Panc1 (cell line): ENCODE results near the gene MEAK7. TPM values are rescaled to one million over a fixed set of nuclear protein-coding genes. Genes with fewer than 3 reads are reported as not detected.

Experiments
- ATAC-seq: fragments of 200-7000 bp; cut with Tn5 transposase; 2 replicates; pipeline ENCODE4 v1.9.1; 2020; ENCODE audit warnings: mild to moderate bottlenecking, moderate library complexity
- BruUV-seq: library from RNA; stranded (reverse); fragments of 400-500 nt; replicated peaks from 2 replicates; lab custom pipeline; 2021; lab: Mats Ljungman, UMichigan
- CTCF ChIA-PET: fragments of 300-600 bp; sonication (Branson Sonifier 250); formaldehyde crosslinking; loops from one replicate; lab custom pipeline; 2022; ENCODE audit warnings: antibody characterized with exemption; lab: Charles Lee
- POLR2A ChIA-PET: fragments of 300-600 bp; sonication (Branson Sonifier 250); formaldehyde crosslinking; loops from one replicate; lab custom pipeline; 2022; ENCODE audit warnings: antibody characterized with exemption; lab: Charles Lee
- DNase-seq: peaks from one replicate; pipeline ENCODE4 v3.0.0-alpha.2; 2010; ENCODE audit warnings: low read depth, low spot score
- H3K27ac ChIP-seq: 2 replicates; pipeline ENCODE4 v1.5.1; 2011; ENCODE audit warnings: mild to moderate bottlenecking, low read length, inconsistent platforms
- H3K27me3 ChIP-seq: fragments of 200-500 bp; sonication (Bioruptor generic); 2 replicates; pipeline ENCODE4 v1.6.0; 2014; ENCODE audit warnings: low read length, inconsistent platforms; ENCODE audit not compliant: control insufficient read depth, insufficient read depth
- H3K36me3 ChIP-seq: fragments of 200-500 bp; sonication (Bioruptor generic); 2 replicates; pipeline ENCODE4 v1.5.1; 2014; ENCODE audit warnings: inconsistent platforms, mild to moderate bottlenecking, low read length, moderate library complexity; ENCODE audit not compliant: control insufficient read depth, insufficient read depth
- H3K4me1 ChIP-seq: 2 replicates; pipeline ENCODE4 v1.5.1; 2011; ENCODE audit warnings: inconsistent platforms, mild to moderate bottlenecking, low read length, moderate library complexity; ENCODE audit not compliant: control insufficient read depth, insufficient read depth
- H3K4me3 ChIP-seq, 2 experiments: 2 replicates each; pipeline ENCODE4 v1.5.1; 2011 to 2012; ENCODE audit warnings: low read depth in 2 of 2, low read length in 2 of 2, mild to moderate bottlenecking in 2 of 2, inconsistent platforms in 1 of 2, moderate library complexity in 1 of 2
- H3K9me3 ChIP-seq: fragments of 200-500 bp; sonication (Bioruptor generic); 2 replicates; pipeline ENCODE4 v1.5.1; 2014; ENCODE audit warnings: low read depth, mild to moderate bottlenecking, inconsistent platforms, low read length, moderate library complexity; ENCODE audit not compliant: control insufficient read depth, insufficient read depth
- CTCF ChIP-seq: fragments of 450-650 bp; IDR thresholded peaks from 2 replicates; pipeline ENCODE4 v1.5.1; 2017; ENCODE audit warnings: mild to moderate bottlenecking
- POLR2AphosphoS5 ChIP-seq: IDR thresholded peaks from 2 replicates; pipeline ENCODE4 v1.6.1; 2012; ENCODE audit warnings: mild to moderate bottlenecking, low read depth, low read length, moderate library complexity
- REST ChIP-seq, 2 experiments: IDR thresholded peaks; 2 replicates each; pipeline ENCODE4 v1.6.1; 2011 to 2012; ENCODE audit warnings: low read depth in 2 of 2, control low read depth in 1 of 2, low read length in 1 of 2, mild to moderate bottlenecking in 1 of 2, moderate library complexity in 1 of 2; ENCODE audit not compliant: insufficient read depth in 1 of 2
- SIN3A ChIP-seq: IDR thresholded peaks from 2 replicates; pipeline ENCODE4 v1.6.1; 2012; ENCODE audit warnings: low read depth, mild to moderate bottlenecking, low read length, moderate library complexity, borderline replicate concordance; ENCODE audit not compliant: insufficient read depth
- TCF7L2 ChIP-seq: IDR thresholded peaks from 2 replicates; pipeline ENCODE4 v1.6.1; 2011; ENCODE audit warnings: mild to moderate bottlenecking, low read depth, low read length, inconsistent platforms
- in situ Hi-C: cut with HindIII; loops from 2 replicates; pipeline ENCODE4 v1.10.0; 2016; ENCODE audit warnings: low sequenced_read_pairs, low pct_unique_long_range_greater_than_20kb
- intact Hi-C: fragments of 100-400 bp; cut with micrococcal nuclease; formaldehyde crosslinking; loops from one replicate; pipeline ENCODE4 v1.10.0; 2022; ENCODE audit not compliant: unreplicated experiment
- total RNA-seq: library from RNA; stranded (reverse); gene quantifications from one replicate; pipeline ENCODE4 v1.2.1, GENCODE V29; 2021; ENCODE audit not compliant: unreplicated experiment

Gene MEAK7
- total RNA-seq, 1 experiment from 2014 or later = 17.2 TPM

DNA sequence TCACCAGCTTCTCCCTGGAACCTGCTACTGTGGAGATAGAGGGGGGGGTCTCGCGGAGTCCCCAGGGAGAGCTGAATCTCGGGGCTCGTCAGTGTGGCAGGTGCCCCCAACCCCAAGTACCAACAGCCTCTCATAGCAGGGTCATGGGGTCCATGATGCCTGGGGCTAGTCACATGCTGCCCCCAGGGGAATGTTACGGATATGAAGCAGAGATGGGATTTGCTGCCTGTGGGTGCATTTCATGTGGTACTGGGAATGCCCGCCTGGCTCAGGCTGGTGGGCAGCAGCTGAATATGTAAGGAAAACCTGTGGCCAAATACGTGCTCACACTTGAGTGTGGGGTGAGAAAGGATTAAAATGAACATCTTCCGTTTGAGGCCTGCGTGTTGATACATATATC lies 49.4 kb downstream of the MEAK7 start:
- no peak overlapping the region for H3K4me3 ChIP-seq
- POLR2A ChIA-PET = no interaction called here
- H3K27ac ChIP-seq = no peak overlapping the region
- TF ChIP-seq REST (IDR thresholded peaks at IDR 0.05; ENCODE audit: insufficient read depth in 1 of 2, low read depth in 2 of 2, low read length in 1 of 2) (no peak), CTCF (no peak), TCF7L2 (no peak), SIN3A (no peak), POLR2AphosphoS5 (no peak)
- H3K4me1 ChIP-seq = no peaks in the 10 kb centered on the region
- ATAC-seq = no peak
- BruUV-seq = no TSS peak
- no peak for DNase-seq
- no peaks in the 10 kb centered on the region for H3K27me3 ChIP-seq
- in situ Hi-C loops = no loop called here
- intact Hi-C loops = no loop called here
- no peaks in the 10 kb centered on the region for H3K36me3 ChIP-seq
- CTCF ChIA-PET = no interaction called here
- no peaks in the 10 kb centered on the region for H3K9me3 ChIP-seq

Other genes starting within 250 kb of the MEAK7 start
- gene WFDC1, start 209.8 kb downstream of the MEAK7 start, total RNA-seq = not detected
- 0.67 TPM for gene ATP2C2, start 136.1 kb downstream of the MEAK7 start, total RNA-seq
- 302 TPM for gene COTL1, start 113.4 kb upstream of the MEAK7 start, total RNA-seq
- gene KLHL36, start 143.9 kb upstream of the MEAK7 start, total RNA-seq = 46.0 TPM
- gene USP10, start 195.3 kb upstream of the MEAK7 start, total RNA-seq = 77.4 TPM